Measurements from ENCODE around the gene DCBLD1. TPM values are rescaled to one million over a fixed set of nuclear protein-coding genes. Genes with fewer than 3 reads are reported as not detected.

The DCBLD1 gene
- total and polyA plus RNA-seq, 7 donors, result 2.0 to 9.0 (median 4.0) TPM

DNA sequence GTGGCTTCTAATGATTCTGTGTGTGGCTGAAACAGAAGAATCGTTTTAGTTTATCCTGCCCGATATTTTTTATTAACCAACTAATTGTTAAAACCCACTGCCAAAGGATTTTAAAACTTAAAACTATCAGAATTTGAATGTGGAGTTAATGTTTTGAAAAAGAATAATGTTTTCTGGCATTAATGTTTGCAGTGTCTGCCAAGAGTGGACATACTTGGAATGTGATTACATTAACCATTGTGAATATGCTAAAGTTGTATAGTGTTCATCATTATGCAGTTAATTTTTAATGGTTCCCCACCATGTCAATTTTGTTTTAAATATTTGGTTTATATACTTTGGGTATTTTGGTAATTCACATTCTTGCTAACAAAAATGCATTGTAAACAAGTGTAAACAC, 24.4 kb downstream of the DCBLD1 start:
- Histone ChIP-seq H3K9me3 (no peaks in the 10 kb centered on the region), H3K4me3 (no peak overlapping the region), H3K27me3 (ENCODE audit: insufficient read depth in 3 of 3, low read length in 2 of 3) (no peaks in the 10 kb centered on the region), H3K27ac (no peak overlapping the region), H3K4me1 (peaks cover 10% of the 10 kb centered on the region), H3K36me3 (ENCODE audit: insufficient read depth in 1 of 2, low read depth in 1 of 2) (peaks cover 0 to 25% of the 10 kb centered on the region in 2 donors)
- no peak for ATAC-seq
- no peak for DNase-seq
- intact Hi-C loops (cut with DNase I), result no loop called here
- 32 to 48% (median 37%) methylated on average over 2 of the region's 2 CpGs for WGBS, 3 donors
- TF ChIP-seq, protein P1, sequence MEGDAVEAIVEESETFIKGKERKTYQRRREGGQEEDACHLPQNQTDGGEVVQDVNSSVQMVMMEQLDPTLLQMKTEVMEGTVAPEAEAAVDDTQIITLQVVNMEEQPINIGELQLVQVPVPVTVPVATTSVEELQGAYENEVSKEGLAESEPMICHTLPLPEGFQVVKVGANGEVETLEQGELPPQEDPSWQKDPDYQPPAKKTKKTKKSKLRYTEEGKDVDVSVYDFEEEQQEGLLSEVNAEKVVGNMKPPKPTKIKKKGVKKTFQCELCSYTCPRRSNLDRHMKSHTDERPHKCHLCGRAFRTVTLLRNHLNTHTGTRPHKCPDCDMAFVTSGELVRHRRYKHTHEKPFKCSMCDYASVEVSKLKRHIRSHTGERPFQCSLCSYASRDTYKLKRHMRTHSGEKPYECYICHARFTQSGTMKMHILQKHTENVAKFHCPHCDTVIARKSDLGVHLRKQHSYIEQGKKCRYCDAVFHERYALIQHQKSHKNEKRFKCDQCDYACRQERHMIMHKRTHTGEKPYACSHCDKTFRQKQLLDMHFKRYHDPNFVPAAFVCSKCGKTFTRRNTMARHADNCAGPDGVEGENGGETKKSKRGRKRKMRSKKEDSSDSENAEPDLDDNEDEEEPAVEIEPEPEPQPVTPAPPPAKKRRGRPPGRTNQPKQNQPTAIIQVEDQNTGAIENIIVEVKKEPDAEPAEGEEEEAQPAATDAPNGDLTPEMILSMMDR (IDR thresholded peaks at IDR 0.05), result no peak

DNA sequence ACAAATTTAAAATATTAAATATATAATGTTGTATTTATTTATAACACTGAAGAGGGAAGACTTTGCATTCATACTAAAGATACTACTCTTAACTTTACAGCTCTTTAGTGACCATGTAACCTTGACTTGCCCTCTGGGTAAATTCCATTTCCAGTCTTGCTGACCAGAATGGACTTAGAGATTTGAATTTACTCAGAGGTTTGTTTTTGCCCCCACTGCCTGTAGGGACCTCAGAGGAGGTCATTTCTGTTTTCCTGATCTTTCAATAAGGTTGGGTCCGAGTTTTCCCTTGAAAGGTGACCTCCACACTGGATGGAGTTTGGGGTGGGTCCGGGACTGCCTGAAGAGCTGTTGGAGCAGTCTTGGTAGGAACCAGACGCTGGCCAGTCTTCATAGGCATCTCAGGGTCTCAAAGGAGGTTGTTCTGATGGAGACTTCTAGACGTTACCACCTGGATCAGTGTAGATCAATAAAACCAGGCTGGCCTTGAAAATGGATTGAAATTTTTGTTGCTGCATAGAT, 26.0 kb downstream of the DCBLD1 start:
- H3K27me3 ChIP-seq (ENCODE audit: insufficient read depth in 3 of 3, low read length in 2 of 3), result no peaks in the 10 kb centered on the region
- H3K9me3 ChIP-seq, result no peaks in the 10 kb centered on the region
- ATAC-seq (no peak), DNase-seq (no peak)
- intact Hi-C loops (cut with DNase I), result no loop called here
- TF ChIP-seq, protein P1 (IDR thresholded peaks at IDR 0.05), result no peak
- no peak overlapping the region for H3K4me3 ChIP-seq
- WGBS, 3 donors, result 91 to 95% (median 94%) methylated on average over 4 of the region's 4 CpGs
- H3K4me1 ChIP-seq, result peaks cover 22% of the 10 kb centered on the region
- peaks cover 0 to 23% of the 10 kb centered on the region in 2 donors for H3K36me3 ChIP-seq (ENCODE audit: insufficient read depth in 1 of 2, low read depth in 1 of 2)
- H3K27ac ChIP-seq, result no peak overlapping the region

DNA sequence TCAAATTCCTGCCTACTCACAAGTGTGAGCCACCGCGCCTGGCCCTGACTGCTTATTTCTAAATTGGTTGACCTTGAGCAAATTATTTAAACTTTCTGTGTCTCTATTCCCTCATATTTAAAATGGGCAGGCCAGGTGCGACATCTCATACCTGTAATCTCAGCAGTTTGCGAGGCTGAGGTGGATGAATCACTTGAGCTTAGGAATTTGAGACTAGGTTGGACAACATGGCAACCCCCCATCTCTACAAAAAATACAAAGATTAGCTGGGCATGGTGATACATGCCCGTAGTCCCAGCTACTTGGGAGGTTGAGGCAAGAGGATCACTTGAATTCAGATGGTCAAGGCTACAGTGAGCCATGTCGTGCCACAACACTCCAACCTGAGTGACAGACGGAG, 26.5 kb downstream of the DCBLD1 start:
- Histone ChIP-seq H3K4me1 (peaks cover 26% of the 10 kb centered on the region), H3K9me3 (no peaks in the 10 kb centered on the region), H3K27ac (no peak overlapping the region), H3K36me3 (ENCODE audit: insufficient read depth in 1 of 2, low read depth in 1 of 2) (peaks cover 0 to 18% of the 10 kb centered on the region in 2 donors), H3K4me3 (no peak overlapping the region), H3K27me3 (ENCODE audit: insufficient read depth in 3 of 3, low read length in 2 of 3) (no peaks in the 10 kb centered on the region)
- ATAC-seq (no peak), DNase-seq (no peak)
- TF ChIP-seq, protein P1 (IDR thresholded peaks at IDR 0.05), result no peak
- intact Hi-C loops (cut with DNase I), result no loop called here
- WGBS, 3 donors, result 96 to 99% (median 97%) methylated on average over 7 of the region's 7 CpGs

DNA sequence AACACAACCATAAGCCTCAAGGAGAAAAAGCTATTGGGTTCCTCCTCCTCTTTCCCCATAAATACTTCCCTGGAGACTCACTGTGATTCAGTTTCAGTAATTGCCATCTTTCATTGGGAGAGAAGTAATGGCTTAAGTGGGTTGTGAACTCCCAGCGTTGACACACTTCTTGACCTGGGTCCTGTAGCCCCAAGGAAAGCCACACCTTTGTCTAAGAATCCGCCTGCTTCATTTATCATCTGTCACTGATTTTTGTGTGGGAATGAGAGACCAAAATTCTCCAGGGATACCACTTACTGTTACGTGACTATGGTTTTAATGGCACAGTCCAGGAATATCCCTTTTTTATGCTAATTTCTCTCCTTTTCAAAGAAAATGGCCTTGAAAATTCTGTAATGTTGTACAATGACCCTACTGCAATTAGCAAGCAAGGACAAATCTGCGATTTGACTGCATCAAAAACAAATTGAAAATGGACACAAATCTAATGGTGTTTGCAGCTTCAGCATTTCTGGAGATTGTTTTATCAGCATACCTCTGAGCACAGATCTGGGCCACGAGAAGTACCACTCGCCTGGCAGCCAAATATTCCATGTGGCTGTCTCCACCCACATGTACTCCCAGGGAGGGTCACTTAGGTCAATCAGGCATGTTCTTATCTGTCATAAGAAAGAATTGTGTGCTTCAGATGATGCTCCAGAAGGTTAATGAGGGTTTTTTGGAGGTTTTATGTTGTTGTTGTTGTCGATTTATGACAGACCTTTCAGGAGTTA, 29.8 kb downstream of the DCBLD1 start:
- WGBS, 3 donors, result 72 to 82% (median 72%) methylated on average over 7 of the region's 7 CpGs
- intact Hi-C loops (cut with DNase I), result no loop called here
- DNase-seq (no peak), ATAC-seq (no peak)
- peaks cover 19% of the 10 kb centered on the region for H3K4me1 ChIP-seq
- no peaks in the 10 kb centered on the region for H3K9me3 ChIP-seq
- no peaks in the 10 kb centered on the region for H3K36me3 ChIP-seq (ENCODE audit: insufficient read depth in 1 of 2, low read depth in 1 of 2)
- TF ChIP-seq, protein P1 (IDR thresholded peaks at IDR 0.05), result no peak
- no peak overlapping the region for H3K27ac ChIP-seq
- no peak overlapping the region for H3K4me3 ChIP-seq
- H3K27me3 ChIP-seq (ENCODE audit: insufficient read depth in 3 of 3, low read length in 2 of 3), result no peaks in the 10 kb centered on the region

Data from psoas muscle (tissue), 8 donors.